Glomerular visceral epithelial cell (primary cell): ENCODE results near the gene BUD23.
A peak's percentile ranks its signal among the peaks of the same experiment; 100 is the strongest.
"Not testable (repeated sequence)": the region's sequence is repeated elsewhere in the genome, so short reads cannot be mapped to it uniquely, and the experiment has no call there.

Experiments
- DNase-seq: peaks from one replicate; pipeline ENCODE4 v3.0.0-alpha.2; 2016; ENCODE audit errors: extremely low spot score

Gene BUD23

DNA sequence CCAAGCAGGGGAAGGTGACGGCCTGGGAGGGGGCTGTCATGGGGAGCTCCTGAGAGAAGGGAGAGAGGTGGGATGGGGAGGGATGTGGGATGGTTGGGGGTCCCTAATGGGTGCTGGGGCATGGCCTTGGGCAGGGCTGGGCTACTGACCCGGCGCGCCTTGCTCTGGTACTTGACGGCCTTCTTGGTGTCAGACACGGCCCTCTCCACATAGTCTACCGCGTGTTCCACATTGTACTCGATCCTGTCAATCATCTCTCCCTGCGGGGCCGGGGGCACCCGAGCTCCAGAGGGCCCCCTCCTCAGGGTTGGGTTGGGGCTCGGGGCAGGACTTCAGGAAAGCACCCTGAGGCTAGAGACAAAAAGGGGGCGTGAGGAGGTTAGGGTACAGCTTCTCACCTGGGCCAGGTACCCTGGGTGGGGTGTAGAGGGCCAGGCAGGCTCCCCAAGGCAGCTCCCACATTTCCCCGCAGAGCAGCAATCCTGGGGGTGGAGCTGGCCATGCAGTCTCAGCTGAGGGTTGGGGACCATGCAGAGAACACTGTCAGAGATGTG is 17.3 kb downstream of the BUD23 start:
- DNase-seq: no peak

DNA sequence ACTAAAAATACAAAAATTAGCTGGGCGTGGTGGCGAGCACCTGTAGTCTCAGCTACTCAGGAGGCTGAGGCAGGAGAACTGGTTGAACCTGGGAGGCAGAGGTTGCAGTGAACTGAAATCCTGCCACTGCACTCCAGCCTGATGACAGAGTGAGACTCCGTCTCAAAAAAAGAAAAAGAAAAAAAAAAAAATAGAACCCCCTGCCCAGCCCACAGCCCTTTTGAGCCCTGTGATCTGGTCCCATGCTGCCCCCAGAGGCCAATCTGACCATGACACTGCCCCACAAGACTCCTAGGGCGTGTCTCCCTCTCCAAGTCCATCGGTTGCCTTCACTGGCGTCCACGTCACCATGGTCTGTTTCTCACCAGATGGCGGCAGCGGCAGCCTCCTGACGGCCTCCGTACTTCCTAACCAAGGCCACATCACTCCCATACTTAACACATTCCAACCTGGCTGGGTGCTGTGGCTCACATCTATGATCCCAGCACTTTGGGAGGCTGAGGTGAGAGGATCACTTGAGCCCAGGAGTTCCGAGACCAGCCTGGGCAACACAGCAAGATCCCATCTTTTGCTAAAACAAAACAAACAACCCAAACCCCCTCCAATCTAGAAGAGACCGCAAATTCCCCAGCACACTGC is 18.1 kb downstream of the BUD23 start:
- no peak for DNase-seq

- no peak for DNase-seq
Observed at GRCh38 chr7:73702226-73702625, 18.8 kb downstream of the BUD23 start.

GRCh38 chr7:73702665-73703064 is 19.3 kb downstream of the BUD23 start:
- DNase-seq: no peak

- no peak for DNase-seq
Observed at GRCh38 chr7:73703225-73703624, 19.8 kb downstream of the BUD23 start.

GRCh38 chr7:73703757-73704639 is 20.6 kb downstream of the BUD23 start:
- no peak for DNase-seq

- no peak for DNase-seq
Observed at GRCh38 chr7:73704640-73705550, 21.5 kb downstream of the BUD23 start.

GRCh38 chr7:73705551-73705920 is 22.1 kb downstream of the BUD23 start:
- DNase-seq: no peak

- DNase-seq: no peak
Observed at GRCh38 chr7:73706126-73707044, 23.0 kb downstream of the BUD23 start.

- no peak for DNase-seq
Observed at GRCh38 chr7:73707045-73707631, 23.7 kb downstream of the BUD23 start.

DNA sequence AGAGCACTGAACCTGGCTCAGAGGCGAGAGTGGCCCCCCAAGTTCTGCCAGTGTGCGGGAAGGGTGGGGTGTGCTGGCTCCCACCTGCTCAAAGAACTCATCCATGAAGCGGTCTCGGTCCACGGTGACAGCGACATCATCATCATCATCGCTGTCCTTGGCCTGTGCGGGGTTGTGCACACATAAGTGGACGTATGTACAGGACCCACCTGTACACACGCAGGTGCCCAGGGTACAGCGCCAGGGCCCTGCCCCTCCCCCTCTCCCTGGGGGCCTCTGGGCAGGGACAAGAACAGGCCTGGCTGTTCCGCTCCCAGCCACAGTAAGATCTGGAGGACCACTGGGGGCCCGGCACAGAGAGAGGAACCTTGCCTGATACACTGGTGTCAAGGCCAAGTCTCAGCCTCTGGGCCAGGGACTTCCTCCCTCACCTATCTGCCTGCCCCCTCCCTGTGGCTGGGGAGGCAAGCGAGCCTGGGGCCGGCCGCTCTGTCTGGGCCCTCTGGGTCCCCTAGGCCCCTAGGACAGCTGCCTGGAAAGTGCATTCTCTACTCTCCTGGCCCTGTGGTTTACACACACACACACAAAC is 25.7 kb downstream of the BUD23 start:
- no peak for DNase-seq

DNA sequence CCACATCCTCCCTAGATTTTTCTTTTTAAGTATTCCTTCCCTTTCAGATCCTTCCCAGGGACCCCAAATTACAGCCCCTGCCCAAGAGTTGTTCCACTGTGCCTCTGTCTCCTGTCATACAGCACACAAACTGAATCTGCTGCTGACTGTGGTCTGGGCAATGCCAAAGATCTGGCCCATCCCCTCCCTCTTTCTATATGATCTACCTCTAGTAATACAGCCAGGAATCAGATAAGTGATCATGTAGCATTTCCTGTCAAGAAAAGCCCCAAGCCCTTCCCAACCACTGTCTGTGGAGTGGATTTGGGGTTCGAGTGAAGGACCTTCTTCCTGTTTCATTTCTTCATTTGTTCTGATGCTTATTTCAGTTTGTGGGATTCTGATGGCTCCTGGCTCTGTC is 29.4 kb downstream of the BUD23 start:
- DNase-seq: no peak

DNA sequence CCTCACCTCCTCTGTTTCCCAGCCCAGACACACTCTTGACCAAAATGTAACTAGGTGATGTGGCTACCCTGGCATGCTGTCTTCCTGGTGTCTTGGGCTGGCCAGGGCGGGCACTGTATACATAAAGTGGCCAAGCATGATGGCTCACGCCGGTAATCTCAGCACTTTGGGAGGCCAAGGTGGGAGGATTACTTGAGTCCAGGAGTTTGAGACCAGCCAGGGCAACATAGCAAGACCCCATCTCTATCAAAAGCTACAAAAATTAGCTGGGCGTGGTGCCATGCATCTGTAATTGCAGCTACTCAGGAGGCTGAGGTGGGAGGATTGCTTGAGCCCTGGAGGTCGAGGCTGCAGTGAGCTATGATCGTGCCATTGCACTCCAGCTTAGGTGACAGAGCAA is 29.9 kb downstream of the BUD23 start:
- not testable (repeated sequence) for DNase-seq

- peak; percentile 93 for DNase-seq
Observed at GRCh38 chr7:73715648-73716317, 32.4 kb downstream of the BUD23 start.

DNA sequence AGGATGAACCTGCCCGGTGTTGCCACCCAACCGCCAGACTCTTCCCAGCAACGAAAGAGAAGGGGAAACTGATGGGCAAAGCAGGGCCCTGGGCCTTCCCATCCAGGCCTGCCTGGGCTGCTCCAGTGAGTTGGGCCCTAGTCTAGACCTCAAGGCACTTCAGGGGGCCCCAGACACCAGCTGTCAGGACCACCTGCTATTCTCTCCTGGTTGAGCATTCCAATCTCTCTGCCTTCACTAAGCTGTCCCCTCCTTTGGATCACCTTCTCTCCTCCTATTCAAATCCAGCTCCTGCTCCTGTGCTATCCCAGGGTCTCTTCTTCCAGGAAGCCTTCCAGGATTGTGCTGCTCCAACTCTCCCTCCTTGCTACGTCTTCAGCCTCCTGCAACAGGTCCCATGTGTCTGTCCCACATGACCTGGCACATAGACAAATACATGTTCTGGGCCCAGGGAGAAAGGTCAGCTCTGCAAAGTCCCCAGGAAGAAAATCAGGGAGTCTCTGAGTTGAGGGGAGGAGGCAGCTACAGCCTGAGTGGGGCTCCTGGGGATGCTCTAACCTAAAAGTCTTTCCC is 33.0 kb downstream of the BUD23 start:
- DNase-seq: no peak

GRCh38 chr7:73717025-73717807 is 33.8 kb downstream of the BUD23 start:
- DNase-seq: no peak

- peak; percentile 96 for DNase-seq
Observed at GRCh38 chr7:73717991-73718405, 34.6 kb downstream of the BUD23 start.

- DNase-seq: no peak
Observed at GRCh38 chr7:73718438-73718881, 35.1 kb downstream of the BUD23 start.
